Activated CD4-positive, alpha-beta T cell treated with anti-CD3 and anti-CD28 coated beads, Interleukin-2, amount 10 ng/mL, durations not matched to agents 7 days and 5 days (primary cell): Measurements from ENCODE around the gene PPARA. TPM values are rescaled to one million over a fixed set of nuclear protein-coding genes. Genes with fewer than 3 reads are reported as not detected.

Experiments
- CTCF ChIA-PET: fragments of 350-600 bp; sonication (Branson Sonifier 250); formaldehyde crosslinking; loops from one replicate; lab custom pipeline; 2021; ENCODE audit warnings: antibody characterized with exemption; lab: Charles Lee
- POLR2A ChIA-PET: fragments of 350-600 bp; sonication (Branson Sonifier 250); formaldehyde crosslinking; loops from one replicate; lab custom pipeline; 2021; ENCODE audit warnings: antibody characterized with exemption; lab: Charles Lee
- DNase-seq: peaks from one replicate; pipeline ENCODE4 v3.0.0-alpha.2; 2020
- H3K27ac Mint-ChIP-seq: one replicate; pipeline ENCODE4 v1.8.0; 2021; ENCODE audit warnings: mild to moderate bottlenecking, moderate library complexity, mixed read lengths
- H3K27me3 Mint-ChIP-seq: one replicate; pipeline ENCODE4 v1.8.0; 2021; ENCODE audit warnings: mixed read lengths
- H3K36me3 Mint-ChIP-seq: one replicate; pipeline ENCODE4 v1.8.0; 2021; ENCODE audit warnings: low read depth, mixed read lengths
- H3K4me1 Mint-ChIP-seq: one replicate; pipeline ENCODE4 v1.8.0; 2021; ENCODE audit warnings: mixed read lengths
- H3K4me3 Mint-ChIP-seq: one replicate; pipeline ENCODE4 v1.8.0; 2021; ENCODE audit warnings: mild to moderate bottlenecking, moderate library complexity, mixed read lengths
- H3K9me3 Mint-ChIP-seq: one replicate; pipeline ENCODE4 v1.8.0; 2021; ENCODE audit warnings: mixed read lengths
- total RNA-seq, 2 experiments: library from RNA; stranded (reverse); gene quantifications; one replicate each; pipeline ENCODE4 v1.2.3, GENCODE V29; 2021

PPARA gene
- total RNA-seq, 2 experiments from 2014 or later = 9.5 to 9.7 TPM

GRCh38 chr22:46145361-46145851 is 4.9 kb upstream of the PPARA start:
- no peak overlapping the region for H3K27ac Mint-ChIP-seq
- DNase-seq = no peak
- POLR2A ChIA-PET = no interaction called here

GRCh38 chr22:46145896-46146295 is 4.4 kb upstream of the PPARA start:
- Mint-ChIP-seq H3K36me3 (no peaks in the 10 kb centered on the region), H3K4me1 (peaks cover 10% of the 10 kb centered on the region), H3K9me3 (no peaks in the 10 kb centered on the region), H3K27ac (no peak overlapping the region), H3K4me3 (no peak overlapping the region), H3K27me3 (peaks cover 32% of the 10 kb centered on the region)
- DNase-seq = no peak
- POLR2A ChIA-PET = no interaction called here
- CTCF ChIA-PET = interaction anchor here (0.9 to 1.5 kb wide), 3 partner anchors 24 to 427 kb away, joined by 3 read pairs; no protein-coding TSS in a partner anchor

More at GRCh38 chr22:46145361-46145851, 4.9 kb upstream of the PPARA start:
- CTCF ChIA-PET = interaction anchor here (1.3 kb wide), 1 partner anchor 24 kb away, joined by 3 read pairs; no protein-coding TSS in a partner anchor
- Mint-ChIP-seq H3K9me3 (no peaks in the 10 kb centered on the region), H3K4me3 (no peak overlapping the region), H3K36me3 (no peaks in the 10 kb centered on the region), H3K4me1 (peaks cover 10% of the 10 kb centered on the region), H3K27me3 (peaks cover 32% of the 10 kb centered on the region)

GRCh38 chr22:46146329-46146728 is 4.0 kb upstream of the PPARA start:
- no peak overlapping the region for H3K4me3 Mint-ChIP-seq
- H3K36me3 Mint-ChIP-seq = no peaks in the 10 kb centered on the region

DNA sequence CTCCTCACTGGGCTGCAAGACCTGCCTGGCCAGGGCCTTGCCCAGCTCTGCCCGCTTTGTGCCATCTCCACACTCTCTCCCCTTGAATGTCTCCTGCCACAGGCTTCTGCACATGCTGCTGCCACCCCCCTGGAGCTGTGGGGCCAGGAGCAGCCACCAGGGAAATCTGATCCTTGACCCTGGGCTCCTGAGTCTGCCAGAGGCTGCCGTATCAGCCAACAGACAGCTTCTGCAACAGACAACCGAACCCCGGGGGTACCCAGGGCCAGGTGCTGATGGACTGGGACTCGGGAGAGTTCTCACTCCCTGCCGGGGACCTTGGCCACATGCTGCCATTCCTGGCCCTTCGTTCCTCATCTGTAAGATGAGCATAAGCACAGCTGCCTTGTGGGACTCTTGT is 3.3 kb upstream of the PPARA start:
- POLR2A ChIA-PET = interaction anchor here (0.6 kb wide), 1 partner anchor 151 kb away, joined by 4 read pairs; no protein-coding TSS in a partner anchor

More at GRCh38 chr22:46146329-46146728, 4.0 kb upstream of the PPARA start:
- ChIA-PET POLR2A (interaction anchor here (0.6 kb wide), 1 partner anchor 152 kb away, joined by 4 read pairs; no protein-coding TSS in a partner anchor), CTCF (interaction anchor here (0.9 to 1.5 kb wide), 4 partner anchors 24 to 427 kb away, joined by 3 to 5 read pairs (median 3); no protein-coding TSS in a partner anchor)
- no peak overlapping the region for H3K27ac Mint-ChIP-seq
- peaks cover 10% of the 10 kb centered on the region for H3K4me1 Mint-ChIP-seq
- DNase-seq = no peak
- H3K9me3 Mint-ChIP-seq = no peaks in the 10 kb centered on the region
- peaks cover 32% of the 10 kb centered on the region for H3K27me3 Mint-ChIP-seq

DNA sequence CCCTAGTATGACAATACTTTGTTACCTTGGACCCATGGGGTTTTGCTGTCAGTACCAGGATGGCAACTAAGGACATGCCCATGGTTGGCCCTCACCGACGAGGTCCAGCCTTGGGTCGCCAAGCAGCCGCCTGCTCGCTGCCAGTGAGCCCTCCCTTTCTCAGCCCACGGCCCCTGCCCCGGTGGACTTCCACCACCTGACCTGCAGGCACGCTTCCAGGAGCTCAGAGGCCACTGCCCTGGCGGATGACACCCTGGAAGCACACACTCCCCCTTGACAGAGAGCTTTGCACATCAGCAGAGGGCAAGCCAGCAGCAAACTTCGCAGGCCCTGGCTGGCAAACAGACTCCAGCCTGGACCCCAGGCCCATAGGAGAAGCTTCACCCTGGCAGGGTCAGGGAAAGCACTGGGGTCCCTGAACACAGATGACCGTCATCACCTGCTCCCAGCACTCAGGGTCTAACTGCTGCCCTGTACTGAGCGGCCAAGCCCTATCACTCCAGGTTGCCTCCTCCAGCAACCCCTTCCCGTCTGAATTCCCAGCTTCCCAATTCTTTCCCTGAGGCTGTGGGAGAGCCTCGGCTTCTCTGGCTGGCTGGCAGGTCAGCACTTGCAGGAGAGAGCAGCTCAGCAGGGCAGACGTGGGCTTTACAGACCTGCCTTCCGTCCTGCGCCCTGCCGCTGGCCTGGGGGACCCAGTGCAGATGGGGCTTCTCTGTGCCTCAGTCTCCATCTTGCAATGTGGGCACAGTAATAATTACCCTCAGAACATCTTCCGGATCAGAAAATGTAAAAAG is 2.7 kb upstream of the PPARA start:
- H3K4me3 Mint-ChIP-seq = no peak overlapping the region
- H3K4me1 Mint-ChIP-seq = peaks cover 19% of the 10 kb centered on the region
- H3K27ac Mint-ChIP-seq = no peak overlapping the region
- H3K9me3 Mint-ChIP-seq = no peaks in the 10 kb centered on the region
- ChIA-PET CTCF (interaction anchor here (0.9 to 1.1 kb wide), 4 partner anchors 63 to 139 kb away, joined by 3 to 5 read pairs (median 3); no protein-coding TSS in a partner anchor), POLR2A (no interaction called here)
- DNase-seq = no peak
- no peaks in the 10 kb centered on the region for H3K36me3 Mint-ChIP-seq
- peaks cover 32% of the 10 kb centered on the region for H3K27me3 Mint-ChIP-seq

More for the DNA sequence above, 3.3 kb upstream of the PPARA start:
- peaks cover 15% of the 10 kb centered on the region for H3K4me1 Mint-ChIP-seq
- H3K9me3 Mint-ChIP-seq = no peaks in the 10 kb centered on the region
- no peak overlapping the region for H3K27ac Mint-ChIP-seq
- DNase-seq = no peak
- no peaks in the 10 kb centered on the region for H3K36me3 Mint-ChIP-seq
- CTCF ChIA-PET = interaction anchor here (0.9 to 1.5 kb wide), 3 partner anchors 74 to 426 kb away, joined by 3 to 5 read pairs (median 3); no protein-coding TSS in a partner anchor
- no peak overlapping the region for H3K4me3 Mint-ChIP-seq
- H3K27me3 Mint-ChIP-seq = peaks cover 32% of the 10 kb centered on the region

DNA sequence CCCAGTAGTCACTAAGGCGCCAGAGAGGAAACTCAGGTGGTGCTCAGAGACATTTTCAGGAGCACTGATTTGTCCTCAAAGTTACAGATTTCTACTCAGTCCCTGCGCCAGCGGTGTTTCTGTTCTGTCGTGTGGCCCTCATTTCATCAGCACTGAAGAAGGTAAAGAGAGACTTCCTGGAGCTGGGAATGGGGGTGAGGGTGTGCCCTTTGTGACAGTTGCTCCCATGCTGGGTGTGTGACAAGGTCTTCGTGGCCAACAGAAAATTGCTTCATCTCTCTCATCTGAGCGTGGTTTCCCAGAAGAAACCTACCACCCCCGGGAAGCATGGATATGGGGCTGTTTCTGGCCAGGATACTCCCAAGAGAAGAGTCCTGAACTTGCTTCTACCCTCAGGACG is 2.0 kb upstream of the PPARA start:
- POLR2A ChIA-PET = no interaction called here
- Mint-ChIP-seq H3K4me3 (no peak overlapping the region), H3K27ac (no peak overlapping the region), H3K9me3 (no peaks in the 10 kb centered on the region), H3K4me1 (peaks cover 19% of the 10 kb centered on the region), H3K36me3 (no peaks in the 10 kb centered on the region), H3K27me3 (peaks cover 32% of the 10 kb centered on the region)
- CTCF ChIA-PET = interaction anchor here (0.6 to 1.2 kb wide), 4 partner anchors 62 to 135 kb away, joined by 3 to 4 read pairs (median 3); no protein-coding TSS in a partner anchor
- DNase-seq = no peak

DNA sequence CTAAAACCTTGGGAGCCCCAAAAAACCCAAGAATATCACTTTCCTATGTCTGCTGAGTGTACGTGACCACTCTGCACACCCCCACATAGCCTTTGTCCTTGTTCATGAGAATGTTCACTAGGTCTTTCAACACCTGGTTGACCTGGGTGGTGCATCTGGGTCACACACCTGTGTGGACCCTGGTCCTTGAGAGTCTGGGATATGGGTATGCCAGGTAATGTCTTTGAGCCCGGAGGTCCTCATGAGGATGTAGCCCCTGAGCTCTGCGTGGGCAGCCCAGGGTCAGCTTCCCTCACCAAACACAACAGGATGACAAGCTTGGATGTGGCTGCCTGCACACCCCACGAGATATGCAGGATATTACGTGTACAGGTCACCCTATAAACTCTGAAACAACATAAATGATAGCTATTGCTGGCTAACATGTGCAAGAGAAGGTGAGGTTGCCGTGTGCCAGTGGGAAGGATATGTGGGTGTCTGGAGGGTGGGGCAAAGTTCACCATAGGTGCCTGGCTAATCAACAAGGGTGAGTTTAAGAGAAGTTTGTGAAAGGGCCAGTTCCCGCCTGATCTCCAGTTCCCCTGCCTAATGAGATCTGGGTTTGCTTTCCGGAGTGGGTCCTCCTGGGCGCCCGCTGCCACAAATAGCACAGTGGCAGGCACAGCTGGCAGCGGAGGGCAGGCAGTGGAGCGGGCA is 1.4 kb upstream of the PPARA start:
- CTCF ChIA-PET = interaction anchor here (0.6 to 1.2 kb wide), 4 partner anchors 62 to 321 kb away, joined by 3 to 4 read pairs (median 4); no protein-coding TSS in a partner anchor
- peaks cover 19% of the 10 kb centered on the region for H3K4me1 Mint-ChIP-seq
- no peak overlapping the region for H3K27ac Mint-ChIP-seq
- H3K9me3 Mint-ChIP-seq = no peaks in the 10 kb centered on the region
- POLR2A ChIA-PET = no interaction called here
- H3K36me3 Mint-ChIP-seq = no peaks in the 10 kb centered on the region
- no peak for DNase-seq
- H3K4me3 Mint-ChIP-seq = peak overlapping the region; percentile 76
- H3K27me3 Mint-ChIP-seq = peaks cover 29% of the 10 kb centered on the region

DNA sequence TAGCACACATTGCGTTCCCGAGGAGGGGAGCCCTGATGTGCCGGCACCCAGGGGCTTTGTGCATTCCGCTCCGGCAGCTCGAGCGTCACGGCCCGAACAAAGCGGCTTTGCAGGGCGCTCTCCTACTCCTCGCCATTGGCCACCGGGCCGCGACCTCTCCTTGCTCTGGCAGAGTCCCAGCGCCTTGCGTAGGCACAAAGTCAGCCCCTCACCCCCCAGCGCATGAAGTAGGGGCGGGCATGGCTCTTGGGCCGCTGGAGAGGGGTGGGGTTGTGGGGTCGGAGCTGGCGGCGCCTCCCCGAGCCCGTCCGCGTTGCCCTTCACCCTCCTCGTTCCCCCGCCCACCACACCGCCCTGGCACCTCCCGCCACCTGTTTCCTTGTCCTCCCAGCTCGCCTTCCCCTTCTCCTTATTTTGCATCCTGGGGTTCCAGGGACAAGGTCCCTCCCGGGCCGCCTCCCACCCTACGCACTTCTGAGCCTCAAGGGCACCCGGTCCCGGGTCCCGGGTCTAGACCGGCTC is 753 bp upstream of the PPARA start:
- peak; percentile 22 for DNase-seq
- Mint-ChIP-seq H3K27ac (no peak overlapping the region), H3K4me3 (peak overlapping the region; percentile 76), H3K36me3 (no peaks in the 10 kb centered on the region), H3K27me3 (peaks cover 29% of the 10 kb centered on the region), H3K9me3 (no peaks in the 10 kb centered on the region), H3K4me1 (peaks cover 19% of the 10 kb centered on the region)
- ChIA-PET CTCF (interaction anchor here (0.6 to 1.2 kb wide), 2 partner anchors 137 to 321 kb away, joined by 4 read pairs; no protein-coding TSS in a partner anchor), POLR2A (no interaction called here)

DNA sequence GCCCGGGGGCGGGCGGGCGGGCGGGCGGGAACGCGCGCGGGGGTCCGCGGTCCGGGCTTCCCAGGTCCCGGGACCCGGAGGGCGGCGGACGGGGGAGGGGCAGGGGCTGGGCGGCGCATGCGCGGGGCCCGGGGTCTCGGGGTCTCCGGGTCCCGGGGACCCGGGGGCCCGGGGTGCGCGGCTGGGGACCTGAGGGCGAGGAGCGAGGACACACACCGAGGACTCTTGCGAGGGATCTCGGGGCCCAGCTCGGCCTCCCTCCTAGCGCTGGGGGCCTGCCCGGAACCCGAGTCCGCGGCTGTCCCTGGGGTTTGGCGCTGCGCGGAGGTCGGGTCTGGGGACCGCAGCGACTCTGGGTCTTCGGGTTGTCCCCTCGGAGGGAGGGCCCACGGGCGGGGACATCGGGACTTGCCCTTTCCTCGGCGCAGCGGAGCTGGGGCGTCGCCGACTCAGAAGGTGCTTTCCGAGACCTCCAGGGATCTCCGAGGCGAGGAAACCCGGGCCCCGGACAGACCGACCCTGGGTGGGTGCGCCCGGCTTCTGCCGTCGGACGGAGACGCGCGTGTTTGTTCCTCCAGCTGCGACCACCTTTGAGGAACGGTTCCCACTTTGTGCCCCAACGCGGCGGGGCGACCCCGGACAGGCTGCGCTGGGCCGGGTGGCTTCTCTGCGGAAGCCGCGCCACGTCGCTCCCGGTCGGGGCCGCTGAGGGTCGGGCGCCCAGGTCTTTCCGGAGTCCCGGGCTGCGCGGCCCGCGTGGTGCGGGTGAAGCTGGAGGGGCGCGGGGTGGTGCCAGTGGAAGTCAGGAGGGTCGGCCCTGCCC is 540 bp downstream of the PPARA start:
- Mint-ChIP-seq H3K27ac (peak overlapping the region; percentile 76), H3K9me3 (no peaks in the 10 kb centered on the region), H3K36me3 (peaks cover 3% of the 10 kb centered on the region), H3K4me1 (peaks cover 19% of the 10 kb centered on the region), H3K4me3 (peak overlapping the region; percentile 74), H3K27me3 (peaks cover 27% of the 10 kb centered on the region)
- CTCF ChIA-PET = interaction anchor here (0.8 to 1.5 kb wide), 2 partner anchors 117 to 128 kb away, joined by 3 to 5 read pairs; partner anchors contain the start of gene TTC38
- peak; percentile 46 for DNase-seq
- POLR2A ChIA-PET = no interaction called here

DNA sequence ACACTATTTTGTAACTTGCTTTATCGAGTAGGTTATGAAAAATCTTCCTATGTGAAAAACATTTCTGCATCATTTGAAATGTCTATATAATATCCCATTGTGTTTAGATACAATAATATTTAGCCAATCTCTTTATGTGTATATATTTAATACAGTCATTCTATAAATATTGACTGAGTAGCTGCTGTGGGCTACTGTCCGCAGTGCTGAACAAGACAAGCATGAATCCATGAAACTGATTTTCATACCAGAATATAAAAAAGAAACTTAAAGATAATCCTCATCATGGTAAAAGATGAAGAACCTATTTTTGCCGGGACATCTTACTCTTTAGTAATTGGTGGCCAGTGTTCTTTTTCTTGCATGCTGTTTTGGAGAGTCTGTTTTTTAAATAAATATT is 3.6 kb downstream of the PPARA start:
- H3K27me3 Mint-ChIP-seq = peaks cover 9% of the 10 kb centered on the region
- H3K4me1 Mint-ChIP-seq = peaks cover 17% of the 10 kb centered on the region
- no peak for DNase-seq
- H3K4me3 Mint-ChIP-seq = no peak overlapping the region
- H3K9me3 Mint-ChIP-seq = no peaks in the 10 kb centered on the region
- no peak overlapping the region for H3K27ac Mint-ChIP-seq
- peaks cover 3% of the 10 kb centered on the region for H3K36me3 Mint-ChIP-seq
- CTCF ChIA-PET = no interaction called here
- POLR2A ChIA-PET = no interaction called here

DNA sequence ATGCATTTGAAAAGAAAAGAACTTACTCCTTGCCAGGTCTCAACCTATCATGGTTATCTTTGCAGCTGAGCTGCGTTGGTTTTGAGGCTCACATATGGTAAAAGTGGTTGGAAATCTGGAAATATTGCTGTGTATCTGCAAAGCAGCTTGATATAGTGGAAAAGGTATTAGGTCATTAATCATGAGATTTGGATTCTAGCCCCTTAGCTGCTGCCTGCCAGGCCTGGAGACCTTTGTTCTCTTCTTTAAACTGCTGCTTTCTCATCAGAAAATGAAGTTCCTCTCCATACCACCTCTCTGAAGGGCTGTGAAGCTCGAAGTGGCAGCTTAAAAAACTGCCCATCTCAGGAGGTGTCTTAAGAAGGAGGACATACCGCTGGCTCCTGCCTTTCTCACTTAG is 5.7 kb downstream of the PPARA start:
- Mint-ChIP-seq H3K27me3 (no peaks in the 10 kb centered on the region), H3K4me1 (peaks cover 10% of the 10 kb centered on the region), H3K4me3 (no peak overlapping the region), H3K27ac (no peak overlapping the region), H3K9me3 (no peaks in the 10 kb centered on the region), H3K36me3 (peaks cover 3% of the 10 kb centered on the region)
- ChIA-PET CTCF (interaction anchor here (0.6 to 1.0 kb wide), 3 partner anchors 10 to 314 kb away, joined by 3 read pairs; no protein-coding TSS in a partner anchor), POLR2A (no interaction called here)
- DNase-seq = no peak
